GM10266 (cell line): ENCODE measurements around the gene MRGPRG.

Experiments used
- DNase-seq: peaks from one replicate; pipeline ENCODE4 v3.0.0; 2012; ENCODE audit errors: extremely low spot score
- TF ChIP-seq, protein P1 (sequence below): IDR thresholded peaks from 2 replicates; pipeline ENCODE4 v1.5.1; 2012; ENCODE audit warnings: mild to moderate bottlenecking, low read depth; ENCODE audit not compliant: control insufficient read depth, insufficient read depth; ENCODE audit errors: missing control alignments

The MRGPRG gene

GRCh38 chr11:3222941-3223915, 4.6 kb upstream of the MRGPRG start:
- TF ChIP-seq, protein P1, sequence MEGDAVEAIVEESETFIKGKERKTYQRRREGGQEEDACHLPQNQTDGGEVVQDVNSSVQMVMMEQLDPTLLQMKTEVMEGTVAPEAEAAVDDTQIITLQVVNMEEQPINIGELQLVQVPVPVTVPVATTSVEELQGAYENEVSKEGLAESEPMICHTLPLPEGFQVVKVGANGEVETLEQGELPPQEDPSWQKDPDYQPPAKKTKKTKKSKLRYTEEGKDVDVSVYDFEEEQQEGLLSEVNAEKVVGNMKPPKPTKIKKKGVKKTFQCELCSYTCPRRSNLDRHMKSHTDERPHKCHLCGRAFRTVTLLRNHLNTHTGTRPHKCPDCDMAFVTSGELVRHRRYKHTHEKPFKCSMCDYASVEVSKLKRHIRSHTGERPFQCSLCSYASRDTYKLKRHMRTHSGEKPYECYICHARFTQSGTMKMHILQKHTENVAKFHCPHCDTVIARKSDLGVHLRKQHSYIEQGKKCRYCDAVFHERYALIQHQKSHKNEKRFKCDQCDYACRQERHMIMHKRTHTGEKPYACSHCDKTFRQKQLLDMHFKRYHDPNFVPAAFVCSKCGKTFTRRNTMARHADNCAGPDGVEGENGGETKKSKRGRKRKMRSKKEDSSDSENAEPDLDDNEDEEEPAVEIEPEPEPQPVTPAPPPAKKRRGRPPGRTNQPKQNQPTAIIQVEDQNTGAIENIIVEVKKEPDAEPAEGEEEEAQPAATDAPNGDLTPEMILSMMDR: no peak
- DNase-seq: no peak

DNA sequence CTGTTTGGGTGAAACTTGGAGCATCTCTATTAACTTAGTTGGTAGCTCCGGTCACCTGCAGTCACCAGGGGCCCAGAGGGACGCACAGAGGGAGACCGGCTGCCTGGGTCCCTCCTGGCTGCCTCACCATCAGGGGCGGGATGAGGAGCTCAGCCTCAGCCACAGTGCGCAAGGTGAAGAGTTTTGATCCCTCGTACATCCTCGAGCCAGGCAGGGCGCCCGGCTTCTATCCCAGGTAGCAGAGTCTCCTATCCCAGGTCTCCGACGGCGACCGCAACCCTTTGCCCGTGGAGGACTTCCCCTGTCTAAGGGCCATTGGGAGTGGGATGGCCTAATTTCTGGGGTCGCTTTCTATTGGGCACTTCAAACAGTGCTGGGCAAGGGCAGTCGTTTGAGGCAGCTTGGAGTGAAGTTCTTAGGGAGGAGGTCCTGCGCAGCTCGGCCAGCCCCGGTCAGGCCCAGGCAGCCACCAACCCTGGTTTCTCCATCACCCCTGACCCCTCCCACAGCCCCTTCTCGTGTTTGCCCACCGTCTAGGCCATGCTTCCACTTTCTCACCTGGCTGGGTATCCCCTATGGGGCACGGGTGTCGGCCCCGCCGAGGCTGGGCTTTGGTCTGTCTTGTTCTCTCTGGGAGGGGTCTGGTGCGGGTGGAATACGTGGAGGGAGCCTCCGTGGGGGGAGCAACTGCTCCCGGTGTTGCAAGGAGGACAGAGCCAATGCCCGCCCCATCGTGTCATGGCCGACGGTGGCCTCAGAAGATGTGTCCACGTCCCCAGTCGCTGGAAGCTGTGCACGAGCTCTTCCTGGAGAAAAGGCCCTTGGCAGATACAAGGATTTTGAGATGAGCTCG, 3.6 kb upstream of the MRGPRG start:
- DNase-seq: no peak
- TF ChIP-seq, protein P1: no peak

GRCh38 chr11:3221408-3222002, 2.9 kb upstream of the MRGPRG start:
- TF ChIP-seq, protein P1: no peak
- no peak for DNase-seq

GRCh38 chr11:3220521-3221407, 2.2 kb upstream of the MRGPRG start:
- no peak for DNase-seq
- TF ChIP-seq, protein P1: no peak

DNA sequence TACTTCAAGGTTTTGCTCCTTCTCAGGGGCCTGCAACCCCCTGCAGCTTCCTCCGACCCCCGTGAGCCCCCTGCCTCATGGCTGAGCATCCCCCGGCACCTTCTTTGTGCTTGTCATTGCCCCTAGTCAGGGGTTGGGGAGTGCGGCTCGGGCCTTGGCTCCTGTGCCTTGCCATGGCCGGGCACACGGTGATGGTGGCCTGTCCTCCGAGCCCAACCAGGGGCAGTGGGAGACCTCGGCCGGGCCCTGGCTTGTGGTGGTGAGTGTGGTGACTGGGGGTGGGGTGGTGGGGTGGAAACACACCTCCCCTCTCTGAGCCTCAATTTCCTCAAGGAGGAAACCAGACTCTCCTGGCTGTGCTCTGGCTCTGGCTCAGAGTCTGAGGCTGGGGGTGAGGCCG, 1.5 kb upstream of the MRGPRG start:
- DNase-seq: no peak
- TF ChIP-seq, protein P1: no peak

- TF ChIP-seq, protein P1: no peak
- no peak for DNase-seq
Measured at GRCh38 chr11:3219281-3219892, 774 bp upstream of the MRGPRG start.
